IMR-90 (cell line): ENCODE results near the gene ATXN3. TPM values are rescaled to one million over a fixed set of nuclear protein-coding genes. Genes with fewer than 3 reads are reported as not detected.

ENCODE experiments used
- ATAC-seq: fragments of 200-7000 bp; cut with Tn5 transposase; 2 replicates; pipeline ENCODE4 v1.9.1; 2020; ENCODE audit warnings: low read depth, mild to moderate bottlenecking, moderate library complexity
- BruUV-seq: library from RNA; stranded (reverse); fragments of 400-500 nt; replicated peaks from 2 replicates; lab custom pipeline; 2021; lab: Mats Ljungman, UMichigan
- CTCF ChIA-PET: fragments of 300-600 bp; formaldehyde crosslinking; extraction: SDS; loops from one replicate; lab custom pipeline; 2021; ENCODE audit warnings: antibody characterized with exemption; lab: Yijun Ruan, JAX
- POLR2A ChIA-PET: fragments of 300-600 bp; sonication (Branson Sonifier 250); formaldehyde crosslinking; loops from one replicate; lab custom pipeline; 2022; ENCODE audit warnings: antibody characterized with exemption; ENCODE audit not compliant: unreplicated experiment; lab: Charles Lee
- DNase-seq: peaks from one replicate; pipeline ENCODE4 v3.0.0; 2013
- H2AFZ ChIP-seq: replicated peaks from 2 replicates; pipeline ENCODE3; 2013; ENCODE audit warnings: low read length, mild to moderate bottlenecking; ENCODE audit not compliant: poor library complexity
- H2AK5ac ChIP-seq: 2 replicates; pipeline ENCODE4 v1.6.1; 2013; ENCODE audit warnings: low read depth, low read length, inconsistent platforms
- H2AK9ac ChIP-seq: replicated peaks from 2 replicates; pipeline ENCODE3; 2013; ENCODE audit warnings: mild to moderate bottlenecking, low read depth, low read length, moderate library complexity; ENCODE audit not compliant: poor library complexity
- H2BK120ac ChIP-seq: 2 replicates; pipeline ENCODE4 v1.6.1; 2013; ENCODE audit warnings: low read depth, low read length, inconsistent platforms
- H2BK15ac ChIP-seq: 3 replicates; pipeline ENCODE4 v1.6.1; 2013; ENCODE audit warnings: low read depth, low read length, inconsistent platforms
- H2BK20ac ChIP-seq: 2 replicates; pipeline ENCODE4 v1.6.1; 2013; ENCODE audit warnings: low read depth, mild to moderate bottlenecking, inconsistent platforms, low read length, moderate library complexity
- H2BK5ac ChIP-seq: 2 replicates; pipeline ENCODE4 v1.6.1; 2013; ENCODE audit warnings: mild to moderate bottlenecking, low read depth, low read length, inconsistent platforms; ENCODE audit not compliant: poor library complexity, severe bottlenecking
- H3K14ac ChIP-seq: replicated peaks from 2 replicates; pipeline ENCODE4 v1.6.1; 2013; ENCODE audit warnings: low read depth, low read length, inconsistent platforms
- H3K18ac ChIP-seq: 2 replicates; pipeline ENCODE4 v1.6.1; 2013; ENCODE audit warnings: low read depth, low read length, control low read depth
- H3K23ac ChIP-seq: 2 replicates; pipeline ENCODE4 v1.6.1; 2013; ENCODE audit warnings: low read depth, low read length, inconsistent platforms
- H3K27ac ChIP-seq: 2 replicates; pipeline ENCODE4 v1.5.1; 2013; ENCODE audit warnings: mild to moderate bottlenecking, control low read depth, low read length; ENCODE audit not compliant: insufficient read depth
- H3K27me3 ChIP-seq: 2 replicates; pipeline ENCODE4 v1.6.1; 2013; ENCODE audit warnings: low read length; ENCODE audit not compliant: control insufficient read depth, insufficient read depth
- H3K36me3 ChIP-seq: 2 replicates; pipeline ENCODE4 v1.6.1; 2013; ENCODE audit warnings: low read length, mixed read lengths; ENCODE audit not compliant: control insufficient read depth, insufficient read depth
- H3K4ac ChIP-seq: 2 replicates; pipeline ENCODE4 v1.6.1; 2013; ENCODE audit warnings: low read depth, low read length, inconsistent platforms
- H3K4me1 ChIP-seq: 2 replicates; pipeline ENCODE4 v1.6.1; 2013; ENCODE audit warnings: low read length, mixed read lengths; ENCODE audit not compliant: control insufficient read depth, insufficient read depth
- H3K4me2 ChIP-seq: 2 replicates; pipeline ENCODE4 v1.6.1; 2013; ENCODE audit warnings: low read depth, mild to moderate bottlenecking, control low read depth, low read length, moderate library complexity
- H3K4me3 ChIP-seq: 2 replicates; pipeline ENCODE4 v1.5.1; 2013; ENCODE audit warnings: low read depth, mild to moderate bottlenecking, control low read depth, low read length, moderate library complexity; ENCODE audit not compliant: insufficient read depth
- H3K56ac ChIP-seq: 2 replicates; pipeline ENCODE4 v1.6.1; 2013; ENCODE audit warnings: low read length, inconsistent platforms; ENCODE audit not compliant: insufficient read depth; ENCODE audit errors: extremely low read depth
- H3K79me1 ChIP-seq, 2 experiments: 2 replicates each; pipeline ENCODE4 v1.6.1; 2013; ENCODE audit warnings: low read length in 2 of 2, inconsistent platforms in 1 of 2, low read depth in 1 of 2
- H3K9ac ChIP-seq: 2 replicates; pipeline ENCODE4 v1.6.1; 2013; ENCODE audit warnings: low read depth, low read length, control low read depth
- H3K9me1 ChIP-seq: 2 replicates; pipeline ENCODE4 v1.6.1; 2013; ENCODE audit warnings: low read length, inconsistent platforms; ENCODE audit not compliant: insufficient read depth
- H3K9me3 ChIP-seq: 2 replicates; pipeline ENCODE4 v1.6.1; 2013; ENCODE audit warnings: low read length; ENCODE audit not compliant: control insufficient read depth, insufficient read depth
- H4K20me1 ChIP-seq: 2 replicates; pipeline ENCODE4 v1.6.1; 2013; ENCODE audit warnings: low read length, inconsistent platforms; ENCODE audit not compliant: insufficient read depth
- H4K5ac ChIP-seq: 2 replicates; pipeline ENCODE4 v1.6.1; 2013; ENCODE audit warnings: mild to moderate bottlenecking, low read depth, low read length, control low read depth
- H4K8ac ChIP-seq, 2 experiments: 2 replicates each; pipeline ENCODE4 v1.6.1; 2013; ENCODE audit warnings: low read depth in 2 of 2, low read length in 2 of 2, control low read depth in 1 of 2, inconsistent platforms in 1 of 2
- H4K91ac ChIP-seq: 2 replicates; pipeline ENCODE4 v1.6.1; 2013; ENCODE audit warnings: low read depth, low read length, inconsistent platforms; ENCODE audit not compliant: insufficient read depth
- BHLHE40 ChIP-seq: fragments of 150-350 bp; IDR thresholded peaks from 2 replicates; pipeline ENCODE4 v1.6.1; 2016; ENCODE audit warnings: mild to moderate bottlenecking, low read depth, low read length
- CEBPB ChIP-seq: IDR thresholded peaks from 2 replicates; pipeline ENCODE4 v1.6.1; 2012; ENCODE audit warnings: low read depth, low read length, improper control_type of control experiment
- CHD1 ChIP-seq: IDR thresholded peaks from 2 replicates; pipeline ENCODE4 v1.6.1; 2012; ENCODE audit warnings: low read depth, low read length, improper control_type of control experiment
- CTCF ChIP-seq: conservative IDR thresholded peaks from 2 replicates; pipeline ENCODE4 v1.5.1; 2012; ENCODE audit warnings: mild to moderate bottlenecking, low read depth, low read length, improper control_type of control experiment
- ELK1 ChIP-seq: fragments of 150-350 bp; IDR thresholded peaks from 2 replicates; pipeline ENCODE4 v1.6.1; 2016; ENCODE audit warnings: low read depth, mild to moderate bottlenecking, low read length, moderate library complexity, borderline replicate concordance
- FOS ChIP-seq: fragments of 150-350 bp; IDR thresholded peaks from 2 replicates; pipeline ENCODE4 v1.6.1; 2016; ENCODE audit warnings: low read depth, low read length
- MAFK ChIP-seq: IDR thresholded peaks from 2 replicates; pipeline ENCODE4 v1.6.1; 2012; ENCODE audit warnings: low read depth, low read length, improper control_type of control experiment
- MAZ ChIP-seq: IDR thresholded peaks from 2 replicates; pipeline ENCODE4 v1.6.1; 2012; ENCODE audit warnings: low read depth, mild to moderate bottlenecking, low read length, improper control_type of control experiment, moderate library complexity, borderline replicate concordance
- MXI1 ChIP-seq: IDR thresholded peaks from 2 replicates; pipeline ENCODE4 v1.6.1; 2012; ENCODE audit warnings: low read depth, mild to moderate bottlenecking, low read length, moderate library complexity, borderline replicate concordance
- NFE2L2 ChIP-seq: fragments of 150-350 bp; IDR thresholded peaks from 2 replicates; pipeline ENCODE4 v1.6.1; 2016; ENCODE audit warnings: low read depth, mild to moderate bottlenecking, low read length
- POLR2A ChIP-seq: IDR thresholded peaks from 2 replicates; pipeline ENCODE4 v1.6.1; 2012; ENCODE audit warnings: mild to moderate bottlenecking, low read depth, low read length
- RAD21 ChIP-seq: IDR thresholded peaks from 2 replicates; pipeline ENCODE4 v1.6.1; 2012; ENCODE audit warnings: low read length, improper control_type of control experiment
- RCOR1 ChIP-seq: IDR thresholded peaks from 2 replicates; pipeline ENCODE4 v1.6.1; 2012; ENCODE audit warnings: mild to moderate bottlenecking, low read length, improper control_type of control experiment; ENCODE audit not compliant: insufficient replicate concordance
- RFX5 ChIP-seq: IDR thresholded peaks from 2 replicates; pipeline ENCODE4 v1.8.0; 2012; ENCODE audit warnings: low read depth, mild to moderate bottlenecking, low read length, moderate library complexity
- SMC3 ChIP-seq: fragments of 150-350 bp; IDR thresholded peaks from 2 replicates; pipeline ENCODE4 v1.6.1; 2016; ENCODE audit warnings: low read depth, mild to moderate bottlenecking, antibody characterized with exemption, low read length, moderate library complexity
- USF2 ChIP-seq: fragments of 150-350 bp; IDR thresholded peaks from 2 replicates; pipeline ENCODE4 v1.6.1; 2017; ENCODE audit warnings: mild to moderate bottlenecking, antibody characterized with exemption, low read length, low read depth
- WGBS, 2 experiments: methylation state at CpG; one replicate each; pipeline versions ENCODE4 v1.1.5 to v1.1.7; 2013; ENCODE audit warnings: missing lambda C conversion rate in 2 of 2; ENCODE audit not compliant: insufficient read length in 1 of 2; ENCODE audit errors: extremely low coverage in 2 of 2; 5-methylcytosine and 5-hydroxymethylcytosine counted together
- dilution Hi-C: fragments of 300-500 bp; cut with HindIII; formaldehyde crosslinking; loops from one replicate; pipeline ENCODE4 v1.14.3; 2018; ENCODE audit warnings: low sequenced_read_pairs; ENCODE audit not compliant: unreplicated experiment
- in situ Hi-C: fragments of 300-500 bp; cut with MboI; formaldehyde crosslinking; loops from 3 replicates; pipeline ENCODE4 v1.14.3; 2019; ENCODE audit warnings: low sequenced_read_pairs, inconsistent platforms, mixed read lengths
- intact Hi-C: fragments of 100-400 bp; cut with micrococcal nuclease; formaldehyde crosslinking; loops from 2 replicates; pipeline ENCODE4 v1.10.0; 2022
- polyA plus RNA-seq, 3 experiments: library from polyadenylated mRNA; depleted of rRNA; stranded (reverse); fragments of >200 nt; gene quantifications; 2 replicates each; pipeline ENCODE4 v1.2.3, GENCODE V29; 2012; ENCODE audit warnings: low replicate concordance in 1 of 3
- total RNA-seq: library from RNA; depleted of rRNA; stranded (reverse); fragments of >200 nt; gene quantifications from 2 replicates; pipeline ENCODE4 v1.2.3, GENCODE V29; 2012

Gene ATXN3
- total and polyA plus RNA-seq, 2 of the 4 experiments (the other 2 are of a cell fraction), result 9.0 to 13.9 TPM

GRCh38 chr14:92010644-92011043, 95.7 kb downstream of the ATXN3 start:
- intact Hi-C loops, result no loop called here
- H3K79me1 ChIP-seq, result peaks cover 6 to 12% of the 10 kb centered on the region in 2 experiments; a peak in 3 of 4 replicates
- H2AK5ac ChIP-seq, result no peak overlapping the region

More at GRCh38 chr14:92010644-92011043, 95.7 kb downstream of the ATXN3 start:
- no peak overlapping the region for H4K8ac ChIP-seq
- BruUV-seq, result no TSS peak
- H3K23ac ChIP-seq, result 0 out of 2 replicates have a peak overlapping the region, but pooled peaks have one; percentile 16
- no peaks in the 10 kb centered on the region for H3K9me3 ChIP-seq
- no peak overlapping the region for H2AFZ ChIP-seq
- no peaks in the 10 kb centered on the region for H3K9me1 ChIP-seq
- no peak overlapping the region for H3K27ac ChIP-seq
- no peaks in the 10 kb centered on the region for H3K4me1 ChIP-seq
- TF ChIP-seq RFX5, result no peak
- no peak for TF ChIP-seq SMC3
- no peak for TF ChIP-seq MAZ
- TF ChIP-seq USF2, result no peak
- TF ChIP-seq CEBPB, result no peak
- TF ChIP-seq POLR2A, result no peak
- TF ChIP-seq RAD21, result no peak
- TF ChIP-seq NFE2L2, result no peak
- TF ChIP-seq FOS, result no peak
- TF ChIP-seq BHLHE40, result no peak
- TF ChIP-seq ELK1, result no peak
- TF ChIP-seq CTCF, result no peak
- no peak for TF ChIP-seq MXI1
- no peak for TF ChIP-seq MAFK
- no peak for TF ChIP-seq RCOR1
- no peak for TF ChIP-seq CHD1
- H2BK20ac ChIP-seq, result no peak overlapping the region
- H3K4ac ChIP-seq, result no peak overlapping the region
- H3K27me3 ChIP-seq, result no peaks in the 10 kb centered on the region
- H4K5ac ChIP-seq, result no peak overlapping the region
- in situ Hi-C loops, result loop anchor here (25.0 kb wide), 1 partner anchor 523 kb away; no protein-coding TSS in a partner anchor
- DNase-seq (no peak), ATAC-seq (no peak)
- H2BK120ac ChIP-seq, result no peak overlapping the region
- H4K20me1 ChIP-seq, result no peaks in the 10 kb centered on the region
- no peak overlapping the region for H2AK9ac ChIP-seq
- no peak overlapping the region for H3K18ac ChIP-seq
- H3K56ac ChIP-seq, result no peak overlapping the region
- H3K14ac ChIP-seq, result no peak overlapping the region
- no peak overlapping the region for H3K4me2 ChIP-seq
- 100% methylated on average over 1 of the region's 3 CpGs; no CpG with 5 or more reads in 1 of the 2 experiments for WGBS, 2 experiments
- no peak overlapping the region for H3K9ac ChIP-seq
- H3K4me3 ChIP-seq, result no peak overlapping the region
- dilution Hi-C loops, result no loop called here
- H2BK5ac ChIP-seq, result no peak overlapping the region
- no peak overlapping the region for H4K91ac ChIP-seq
- peaks cover 21% of the 10 kb centered on the region for H3K36me3 ChIP-seq
- CTCF ChIA-PET, result no interaction called here
- H2BK15ac ChIP-seq, result no peak overlapping the region
- POLR2A ChIA-PET, result no interaction called here
